ENCODE measurements around the gene TMPRSS3. TPM values are rescaled to one million over a fixed set of nuclear protein-coding genes. Genes with fewer than 3 reads are reported as not detected.

The TMPRSS3 gene
- polyA plus RNA-seq, 1 of the 3 experiments (the other 2 are of a cell fraction), result not detected

DNA sequence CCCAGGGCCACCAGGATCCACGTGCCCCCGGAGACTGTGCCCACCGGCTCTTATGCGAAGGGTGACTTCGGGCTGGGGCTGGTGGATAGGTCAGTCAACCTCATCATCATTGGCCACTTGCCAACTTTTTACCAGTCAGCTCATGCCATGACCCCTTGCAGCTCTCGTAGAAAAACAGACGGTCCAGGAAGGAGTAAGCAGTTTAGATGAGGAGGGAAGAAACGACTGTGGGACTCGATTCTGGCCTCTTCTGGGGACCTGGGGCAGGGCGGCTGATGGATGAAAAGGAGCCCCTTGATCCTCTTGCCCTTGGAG lies 48.9 kb upstream of the TMPRSS3 start:
- ChIA-PET CTCF (interaction anchor here (1.2 kb wide), 1 partner anchor 136 kb away, joined by 3 read pairs; no protein-coding TSS in a partner anchor), POLR2A (no interaction called here)
- Histone ChIP-seq H2AFZ (ENCODE audit: low read depth) (no peak overlapping the region), H3K9ac (no peak overlapping the region), H3K79me2 (ENCODE audit: insufficient read depth) (no peaks in the 10 kb centered on the region), H4K20me1 (ENCODE audit: insufficient read depth) (no peaks in the 10 kb centered on the region), H3K9me2 (no peaks in the 10 kb centered on the region), H3K4me1 (ENCODE audit: control insufficient read depth in 1 of 2, insufficient read depth in 2 of 2, low read depth in 1 of 2, low read length in 1 of 2) (no peaks in the 10 kb centered on the region), H3K9me3 (no peaks in the 10 kb centered on the region), H3K4me3 (ENCODE audit: low read depth in 2 of 2, low read length in 1 of 2) (no peak overlapping the region), H3K4me2 (no peak overlapping the region), H3K27ac (ENCODE audit: low read depth in 2 of 2, low read length in 1 of 2) (no peak overlapping the region), H3F3A (replicated peaks; ENCODE audit: insufficient read depth) (no peaks in the 10 kb centered on the region), H3K36me3 (replicated peaks in 1 of 2; ENCODE audit: control insufficient read depth in 1 of 2, insufficient read depth in 2 of 2, low read length in 1 of 2) (no peaks in the 10 kb centered on the region), H3K27me3 (ENCODE audit: insufficient read depth) (no peaks in the 10 kb centered on the region)
- no peak for DNase-seq
- 45% methylated on average over 6 of the region's 10 CpGs for WGBS (ENCODE audit: low lambda C conversion rate)
- TF ChIP-seq TCF12 (IDR thresholded peaks at IDR 0.05), result no peak
- no peak for TF ChIP-seq PBX3 (IDR thresholded peaks at IDR 0.05)
- no peak for TF ChIP-seq FOXJ3 (CRISPR knock-in tag; IDR thresholded peaks at IDR 0.05)
- TF ChIP-seq TEAD4 (IDR thresholded peaks at IDR 0.05; ENCODE audit: borderline replicate concordance, insufficient read depth), result no peak
- TF ChIP-seq JUND (IDR thresholded peaks at IDR 0.05), result no peak
- TF ChIP-seq TAF1 (IDR thresholded peaks at IDR 0.05; ENCODE audit: borderline replicate concordance, low read depth, low read length), result no peak
- TF ChIP-seq EP300 (IDR thresholded peaks at IDR 0.05; ENCODE audit: borderline replicate concordance in 1 of 2, low read depth in 1 of 2, low read length in 1 of 2), result no peak
- no peak for TF ChIP-seq SMC3 (IDR thresholded peaks at IDR 0.05; ENCODE audit: low read depth, low read length)

GRCh38 chr21:42443876-42444744 lies 48.3 kb upstream of the TMPRSS3 start:
- Histone ChIP-seq H3K9me2 (no peaks in the 10 kb centered on the region), H3K79me2 (ENCODE audit: insufficient read depth) (no peaks in the 10 kb centered on the region), H3K4me2 (no peak overlapping the region), H3K4me3 (ENCODE audit: low read depth in 2 of 2, low read length in 1 of 2) (no peak overlapping the region), H3K27me3 (ENCODE audit: insufficient read depth) (no peaks in the 10 kb centered on the region), H3K4me1 (ENCODE audit: control insufficient read depth in 1 of 2, insufficient read depth in 2 of 2, low read depth in 1 of 2, low read length in 1 of 2) (no peaks in the 10 kb centered on the region), H3K36me3 (replicated peaks in 1 of 2; ENCODE audit: control insufficient read depth in 1 of 2, insufficient read depth in 2 of 2, low read length in 1 of 2) (no peaks in the 10 kb centered on the region), H2AFZ (ENCODE audit: low read depth) (no peak overlapping the region), H3K9ac (no peak overlapping the region), H4K20me1 (ENCODE audit: insufficient read depth) (no peaks in the 10 kb centered on the region), H3F3A (replicated peaks; ENCODE audit: insufficient read depth) (no peaks in the 10 kb centered on the region), H3K27ac (ENCODE audit: low read depth in 2 of 2, low read length in 1 of 2) (no peak overlapping the region), H3K9me3 (no peaks in the 10 kb centered on the region)
- CTCF ChIA-PET, result no interaction called here
- POLR2A ChIA-PET, result interaction anchor here (0.8 kb wide), 1 partner anchor 1549 kb away, joined by 3 read pairs; no protein-coding TSS in a partner anchor
- TF ChIP-seq RAD21 (IDR thresholded peaks at IDR 0.05; ENCODE audit: low read length), result no peak
- no peak for DNase-seq
- WGBS (ENCODE audit: low lambda C conversion rate), result 65% methylated on average over 31 of the region's 34 CpGs

DNA sequence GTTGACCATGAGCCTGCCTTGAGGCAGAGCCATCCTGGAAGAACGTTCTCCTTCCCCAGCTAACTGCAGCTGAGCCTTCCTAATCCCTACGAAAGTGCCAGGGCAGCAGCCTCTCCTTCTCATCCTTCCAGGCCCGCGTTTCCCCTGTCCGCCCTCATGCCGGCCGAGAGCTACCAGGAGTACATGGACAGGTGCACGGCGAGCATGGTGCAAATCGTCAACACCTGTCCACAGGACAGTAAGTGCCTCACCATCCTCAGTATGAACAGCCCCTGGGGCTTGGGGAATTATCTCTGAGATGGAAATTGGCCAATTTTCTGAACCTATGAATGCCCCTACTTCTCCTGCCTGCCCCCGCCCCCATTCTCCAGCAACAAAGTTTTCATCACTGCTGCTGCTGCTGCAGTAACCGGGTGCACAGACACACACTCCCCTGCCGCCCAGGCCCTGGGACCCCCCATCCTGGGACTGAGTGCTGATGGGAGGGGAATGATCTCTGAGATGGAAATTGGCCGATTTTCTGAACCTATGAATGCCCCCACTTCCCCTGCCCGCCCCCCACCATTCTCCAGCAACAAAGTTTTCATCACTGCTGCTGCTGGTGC lies 47.4 kb upstream of the TMPRSS3 start:
- H3K4me1 ChIP-seq (ENCODE audit: control insufficient read depth in 1 of 2, insufficient read depth in 2 of 2, low read depth in 1 of 2, low read length in 1 of 2), result no peaks in the 10 kb centered on the region
- no peaks in the 10 kb centered on the region for H3K9me2 ChIP-seq
- CTCF ChIA-PET, result interaction anchor here (1.2 to 1.8 kb wide), 2 partner anchors 133 to 326 kb away, joined by 3 to 5 read pairs; no protein-coding TSS in a partner anchor
- no peaks in the 10 kb centered on the region for H3K27me3 ChIP-seq (ENCODE audit: insufficient read depth)
- no peaks in the 10 kb centered on the region for H3K9me3 ChIP-seq
- H3K36me3 ChIP-seq (replicated peaks in 1 of 2; ENCODE audit: control insufficient read depth in 1 of 2, insufficient read depth in 2 of 2, low read length in 1 of 2), result no peaks in the 10 kb centered on the region
- no peak overlapping the region for H3K9ac ChIP-seq
- no peak overlapping the region for H3K27ac ChIP-seq (ENCODE audit: low read depth in 2 of 2, low read length in 1 of 2)
- no peaks in the 10 kb centered on the region for H3F3A ChIP-seq (replicated peaks; ENCODE audit: insufficient read depth)
- TF ChIP-seq YY1 (IDR thresholded peaks at IDR 0.05; ENCODE audit: low read depth) (no peak), POLR2AphosphoS5 (IDR thresholded peaks at IDR 0.05; ENCODE audit: low read depth, low read length) (no peak), FOXM1 (IDR thresholded peaks at IDR 0.05; ENCODE audit: low read depth) (no peak), RXRA (IDR thresholded peaks at IDR 0.05; ENCODE audit: borderline replicate concordance, low read depth) (no peak), MXI1 (IDR thresholded peaks at IDR 0.05; ENCODE audit: low read depth, low read length) (no peak), RAD21 (IDR thresholded peaks at IDR 0.05; ENCODE audit: low read length) (no peak), GABPA (IDR thresholded peaks at IDR 0.05; ENCODE audit: low read depth) (no peak), ZBTB33 (IDR thresholded peaks at IDR 0.05; ENCODE audit: borderline replicate concordance, low read depth) (no peak), TAF1 (IDR thresholded peaks at IDR 0.05; ENCODE audit: borderline replicate concordance, low read depth, low read length) (no peak)
- TF ChIP-seq, protein P1, sequence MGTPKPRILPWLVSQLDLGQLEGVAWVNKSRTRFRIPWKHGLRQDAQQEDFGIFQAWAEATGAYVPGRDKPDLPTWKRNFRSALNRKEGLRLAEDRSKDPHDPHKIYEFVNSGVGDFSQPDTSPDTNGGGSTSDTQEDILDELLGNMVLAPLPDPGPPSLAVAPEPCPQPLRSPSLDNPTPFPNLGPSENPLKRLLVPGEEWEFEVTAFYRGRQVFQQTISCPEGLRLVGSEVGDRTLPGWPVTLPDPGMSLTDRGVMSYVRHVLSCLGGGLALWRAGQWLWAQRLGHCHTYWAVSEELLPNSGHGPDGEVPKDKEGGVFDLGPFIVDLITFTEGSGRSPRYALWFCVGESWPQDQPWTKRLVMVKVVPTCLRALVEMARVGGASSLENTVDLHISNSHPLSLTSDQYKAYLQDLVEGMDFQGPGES (IDR thresholded peaks at IDR 0.05; ENCODE audit: low read depth, low read length), result no peak
- no peak overlapping the region for H2AFZ ChIP-seq (ENCODE audit: low read depth)
- H3K4me3 ChIP-seq (ENCODE audit: low read depth in 2 of 2, low read length in 1 of 2), result no peak overlapping the region
- no peak overlapping the region for H3K4me2 ChIP-seq
- DNase-seq, result no peak
- POLR2A ChIA-PET, result interaction anchor here (0.8 kb wide), 1 partner anchor 1548 kb away, joined by 3 read pairs; no protein-coding TSS in a partner anchor
- no peaks in the 10 kb centered on the region for H3K79me2 ChIP-seq (ENCODE audit: insufficient read depth)
- H4K20me1 ChIP-seq (ENCODE audit: insufficient read depth), result no peaks in the 10 kb centered on the region
- WGBS (ENCODE audit: low lambda C conversion rate), result 9% methylated on average over 5 of the region's 15 CpGs
